ENCODE results near the gene GM2A. TPM values are rescaled to one million over a fixed set of nuclear protein-coding genes. Genes with fewer than 3 reads are reported as not detected.

Gene GM2A
- total and polyA plus RNA-seq, 2 of the 8 experiments (the other 6 are each of a cell fraction or from before 2014, with no cell fraction given), result 18.5 to 32.2 TPM

DNA sequence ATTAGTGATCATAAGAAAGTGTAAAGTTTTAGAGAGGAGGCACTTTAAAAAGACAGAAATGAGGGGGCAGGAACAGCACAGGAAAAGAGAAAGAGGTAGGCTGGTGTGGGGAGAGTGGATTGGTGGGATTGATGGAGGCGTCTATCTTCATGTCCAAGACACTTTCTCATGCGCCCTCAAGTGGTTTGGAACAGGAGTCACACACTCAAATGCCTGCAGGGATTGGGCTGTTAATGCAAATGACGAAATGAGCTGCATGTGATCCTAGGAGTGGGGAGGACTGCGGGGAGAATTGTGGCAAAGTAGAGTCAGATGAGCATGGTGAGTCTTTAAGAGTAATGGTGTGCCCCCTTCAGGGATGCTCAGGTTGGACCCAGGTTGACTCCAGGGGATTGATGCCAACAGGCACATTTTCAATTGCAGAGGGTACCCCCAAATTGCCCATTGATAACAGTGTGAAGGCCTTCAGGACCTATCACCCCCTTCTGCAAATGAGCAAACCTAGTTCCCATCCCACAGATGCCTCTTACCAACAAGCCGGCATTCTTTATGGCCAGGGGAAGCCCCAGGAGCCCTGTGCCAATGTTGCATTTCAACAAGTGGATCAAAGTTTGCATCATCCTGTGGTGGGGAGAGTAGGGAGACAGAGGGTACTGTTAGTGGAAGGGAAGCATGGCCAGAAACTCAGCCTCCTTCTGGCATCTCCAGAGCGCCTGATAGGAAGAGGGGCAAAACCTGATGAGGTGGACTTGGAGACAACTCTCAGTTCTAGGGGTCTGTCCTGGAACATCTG lies 45.3 kb downstream of the GM2A start:
- H3K4me1 ChIP-seq (replicated peaks in 1 of 4; ENCODE audit: control insufficient read depth in 3 of 4, insufficient read depth in 4 of 4, low read length in 3 of 4), result peaks cover 0 to 3% (median 0%) of the 10 kb centered on the region in 4 experiments; a peak in 2 of 7 replicates
- H3K4me2 ChIP-seq (ENCODE audit: insufficient read depth in 1 of 2, low read depth in 2 of 2, low read length in 2 of 2), result no peak overlapping the region
- no peak overlapping the region for H2BK15ac ChIP-seq (ENCODE audit: low read length)
- H2BK20ac ChIP-seq (ENCODE audit: low read length), result no peak overlapping the region
- H3K4ac ChIP-seq (replicated peaks; ENCODE audit: insufficient read length, low read depth, low read length), result no peak overlapping the region
- H3K27me3 ChIP-seq (replicated peaks in 1 of 4; ENCODE audit: control insufficient read depth in 3 of 4, extremely low read depth in 1 of 4, insufficient read depth in 3 of 4, low read length in 3 of 4), result no peaks in the 10 kb centered on the region
- H3K56ac ChIP-seq (replicated peaks; ENCODE audit: insufficient read length, low read depth, low read length), result no peak overlapping the region
- H3K27ac ChIP-seq (ENCODE audit: low read depth, low read length), result no peak overlapping the region
- no peak overlapping the region for H2AK5ac ChIP-seq (ENCODE audit: low read depth, low read length)
- DNase-seq (ENCODE audit: low read depth in 1 of 2, low spot score in 2 of 2) (no peak), FAIRE-seq (peak; percentile 58)
- H3K9me3 ChIP-seq (ENCODE audit: insufficient read depth in 2 of 2, low read depth in 1 of 2, low read length in 1 of 2), result no peaks in the 10 kb centered on the region
- H2BK120ac ChIP-seq (replicated peaks; ENCODE audit: low read depth, low read length), result no peak overlapping the region
- no peak overlapping the region for H4K8ac ChIP-seq (ENCODE audit: extremely low read depth, insufficient read depth, low read length)
- H2BK5ac ChIP-seq (ENCODE audit: low read depth, low read length), result no peak overlapping the region
- 64% methylated on average over 6 of the region's 6 CpGs; no CpG with 5 or more reads in 1 of the 2 experiments for WGBS, 2 experiments (ENCODE audit: extremely low coverage in 1 of 2, insufficient coverage in 1 of 2, insufficient read length in 1 of 2, insufficient replicate concordance in 2 of 2, low coverage in 1 of 2, low lambda C conversion rate in 2 of 2, missing lambda C conversion rate in 1 of 2)
- H3K79me2 ChIP-seq (ENCODE audit: control insufficient read depth in 1 of 2, insufficient read depth in 2 of 2, low read length in 2 of 2), result no peaks in the 10 kb centered on the region
- peak overlapping the region; percentile 84 for H2AFZ ChIP-seq (ENCODE audit: low read length)
- H3K4me3 ChIP-seq (ENCODE audit: extremely low read depth in 1 of 4, insufficient read depth in 2 of 4, low read depth in 3 of 4, low read length in 4 of 4), result no peak overlapping the region
- no peak overlapping the region for H4K5ac ChIP-seq (ENCODE audit: insufficient read length, low read depth, low read length)
- no peaks in the 10 kb centered on the region for H3K79me1 ChIP-seq (ENCODE audit: low read depth, low read length)
- CTCF ChIA-PET (ENCODE audit: partially characterized antibody), result interaction anchor here (0.6 to 2.6 kb wide), 15 partner anchors 10 to 250 kb away, joined by 3 to 11 read pairs (median 3); no protein-coding TSS in a partner anchor
- H3K36me3 ChIP-seq (ENCODE audit: control insufficient read depth in 2 of 4, insufficient read depth in 4 of 4, low read length in 3 of 4), result no peaks in the 10 kb centered on the region
- H3K23me2 ChIP-seq (ENCODE audit: low read depth, low read length), result no peaks in the 10 kb centered on the region
- no peak overlapping the region for H3K14ac ChIP-seq (ENCODE audit: insufficient read length)
- no peak overlapping the region for H2BK12ac ChIP-seq (ENCODE audit: low read depth, low read length)
- H3K23ac ChIP-seq (ENCODE audit: insufficient read length), result no peak overlapping the region
- POLR2A ChIA-PET (ENCODE audit: partially characterized antibody), result no interaction called here
- no peaks in the 10 kb centered on the region for H4K20me1 ChIP-seq (replicated peaks in 1 of 2; ENCODE audit: control insufficient read depth in 1 of 2, insufficient read depth in 2 of 2, low read length in 2 of 2)
- H4K91ac ChIP-seq (replicated peaks; ENCODE audit: insufficient read length, low read length), result no peak overlapping the region
- H3K18ac ChIP-seq (ENCODE audit: extremely low read depth, low read length), result no peak overlapping the region
- H3K9ac ChIP-seq (replicated peaks in 1 of 4; ENCODE audit: extremely low read depth in 1 of 4, low read depth in 3 of 4, low read length in 3 of 4), result no peak overlapping the region
- TF ChIP-seq CTCF (IDR thresholded peaks at IDR 0.05; ENCODE audit: control extremely low read depth in 1 of 3, insufficient read depth in 1 of 3, low read depth in 1 of 3, low read length in 3 of 3), result peak; percentile 2 to 64 (median 48); a peak in 3 of 4 replicates
- no peak for TF ChIP-seq NANOG (IDR thresholded peaks at IDR 0.05; ENCODE audit: insufficient read depth, low read depth, low read length, poor library complexity, severe bottlenecking)
- TF ChIP-seq MAX (IDR thresholded peaks at IDR 0.05), result no peak
- no peak for TF ChIP-seq SIX5 (IDR thresholded peaks at IDR 0.05; ENCODE audit: low read depth, low read length)
- no peak for TF ChIP-seq NRF1 (IDR thresholded peaks at IDR 0.05; ENCODE audit: low read depth, low read length)
- TF ChIP-seq RXRA (IDR thresholded peaks at IDR 0.05; ENCODE audit: insufficient read depth, low read depth, low read length), result no peak
- TF ChIP-seq CEBPB (IDR thresholded peaks at IDR 0.05; ENCODE audit: low read depth, low read length), result peak; percentile 12; the same call in 1 of the 2 replicates
- TF ChIP-seq POU5F1 (IDR thresholded peaks at IDR 0.05; ENCODE audit: low read depth, low read length), result no peak
- no peak for TF ChIP-seq CBX8 (IDR thresholded peaks at IDR 0.05; ENCODE audit: borderline replicate concordance, low read depth, low read length)
